GM18508 (cell line): Measurements from ENCODE around the gene CD69.

Experiments
- ATAC-seq: cut with Tn5 transposase; IDR thresholded peaks from one replicate; pipeline ENCODE4 v1.9.1; 2021; ENCODE audit warnings: moderate number of reproducible peaks; ENCODE audit not compliant: insufficient read depth, unreplicated experiment

CD69 gene

GRCh38 chr12:9782547-9783382 is 22.1 kb upstream of the CD69 start:
- no peak for ATAC-seq

GRCh38 chr12:9781360-9781759 is 20.7 kb upstream of the CD69 start:
- ATAC-seq, result no peak

GRCh38 chr12:9779209-9779608 is 18.5 kb upstream of the CD69 start:
- no peak for ATAC-seq

- no peak for ATAC-seq
Observed at GRCh38 chr12:9776781-9777180, 16.1 kb upstream of the CD69 start.

- no peak for ATAC-seq
Observed at GRCh38 chr12:9773216-9773877, 12.6 kb upstream of the CD69 start.

- ATAC-seq, result no peak
Observed at GRCh38 chr12:9763025-9763424, 2.3 kb upstream of the CD69 start.

- ATAC-seq, result no peak
Observed at GRCh38 chr12:9762369-9762768, 1.7 kb upstream of the CD69 start.

GRCh38 chr12:9761419-9761781 is 699 bp upstream of the CD69 start:
- no peak for ATAC-seq

- no peak for ATAC-seq
Observed at GRCh38 chr12:9760120-9760519, 581 bp downstream of the CD69 start.

- no peak for ATAC-seq
Observed at GRCh38 chr12:9759694-9760093, 1.0 kb downstream of the CD69 start.

GRCh38 chr12:9758119-9758518 is 2.6 kb downstream of the CD69 start:
- ATAC-seq, result no peak

GRCh38 chr12:9757433-9758025 is 3.2 kb downstream of the CD69 start:
- no peak for ATAC-seq

GRCh38 chr12:9756706-9757105 is 4.0 kb downstream of the CD69 start:
- ATAC-seq, result no peak

- ATAC-seq, result no peak
Observed at GRCh38 chr12:9756170-9756569, 4.5 kb downstream of the CD69 start.

GRCh38 chr12:9755567-9755966 is 5.1 kb downstream of the CD69 start:
- no peak for ATAC-seq

- ATAC-seq, result no peak
Observed at GRCh38 chr12:9755035-9755434, 5.7 kb downstream of the CD69 start.

- no peak for ATAC-seq
Observed at GRCh38 chr12:9754099-9754927, 6.4 kb downstream of the CD69 start.

GRCh38 chr12:9753498-9753897 is 7.2 kb downstream of the CD69 start:
- no peak for ATAC-seq

GRCh38 chr12:9753073-9753472 is 7.6 kb downstream of the CD69 start:
- ATAC-seq, result no peak

GRCh38 chr12:9752145-9752933 is 8.4 kb downstream of the CD69 start:
- ATAC-seq, result no peak
